ENCODE results near the gene EIF4E. TPM values are rescaled to one million over a fixed set of nuclear protein-coding genes. Genes with fewer than 3 reads are reported as not detected.

Gene EIF4E
- 74.3 to 132 TPM (median 87.1 TPM) in 5 replicates for total RNA-seq (2022; extraction: Qiagen RNA extraction)

GRCh38 chr4:98928505-98929340 lies at the start of gene EIF4E:
Gene EIF4E, minus strand, starts transcription at chr4:98929133. Its CDS starts 21 bp downstream, at chr4:98929112.

Other genes starting within 250 kb of the EIF4E start
- gene METAP1, start 66.6 kb upstream of the EIF4E start, total RNA-seq (2022; extraction: Qiagen RNA extraction), result 45.3 to 57.3 TPM (median 51.2 TPM) in 5 replicates
- gene ADH5, start 159.7 kb upstream of the EIF4E start, total RNA-seq (2022; extraction: Qiagen RNA extraction), result 89.6 to 117 TPM (median 93.4 TPM) in 5 replicates
- not detected in 5 replicates for gene ADH4, start 215.2 kb upstream of the EIF4E start, total RNA-seq (2022; extraction: Qiagen RNA extraction)

All from A549 treated with dexamethasone at 1 μM for 4 hours (cell line).